Measurements from ENCODE around the gene PAPSS1. TPM values are rescaled to one million over a fixed set of nuclear protein-coding genes. Genes with fewer than 3 reads are reported as not detected.

Gene PAPSS1
- total and polyA plus RNA-seq, 2 of the 8 experiments (the other 6 are each of a cell fraction or from before 2014, with no cell fraction given): 79.2 to 98.5 TPM

- Histone ChIP-seq H3K79me1 (ENCODE audit: low read depth, low read length) (no peaks in the 10 kb centered on the region), H3K18ac (ENCODE audit: extremely low read depth, low read length) (no peak overlapping the region), H2AK5ac (ENCODE audit: low read depth, low read length) (no peak overlapping the region), H3K14ac (ENCODE audit: insufficient read length) (no peak overlapping the region), H4K20me1 (replicated peaks in 1 of 2; ENCODE audit: control insufficient read depth in 1 of 2, insufficient read depth in 2 of 2, low read length in 2 of 2) (no peaks in the 10 kb centered on the region), H2BK20ac (ENCODE audit: low read length) (no peak overlapping the region), H3K4me1 (replicated peaks in 1 of 4; ENCODE audit: control insufficient read depth in 3 of 4, insufficient read depth in 4 of 4, low read length in 3 of 4) (peaks cover 0 to 21% (median 6%) of the 10 kb centered on the region in 4 experiments; a peak in 5 of 7 replicates), H4K8ac (ENCODE audit: extremely low read depth, insufficient read depth, low read length) (no peak overlapping the region), H3K27me3 (replicated peaks in 1 of 4; ENCODE audit: control insufficient read depth in 3 of 4, extremely low read depth in 1 of 4, insufficient read depth in 3 of 4, low read length in 3 of 4) (peaks cover 10 to 32% (median 16%) of the 10 kb centered on the region in 4 experiments; a peak in 5 of 7 replicates), H3K23me2 (ENCODE audit: low read depth, low read length) (no peaks in the 10 kb centered on the region), H2BK15ac (ENCODE audit: low read length) (no peak overlapping the region), H2BK5ac (ENCODE audit: low read depth, low read length) (no peak overlapping the region), H3K56ac (replicated peaks; ENCODE audit: insufficient read length, low read depth, low read length) (no peak overlapping the region), H2AFZ (ENCODE audit: low read length) (no peak overlapping the region), H2BK12ac (ENCODE audit: low read depth, low read length) (no peak overlapping the region), H3K23ac (ENCODE audit: insufficient read length) (no peak overlapping the region), H3K9me3 (ENCODE audit: insufficient read depth in 2 of 2, low read depth in 1 of 2, low read length in 1 of 2) (no peaks in the 10 kb centered on the region), H3K4me2 (ENCODE audit: insufficient read depth in 1 of 2, low read depth in 2 of 2, low read length in 2 of 2) (no peak overlapping the region), H3K9ac (replicated peaks in 1 of 4; ENCODE audit: extremely low read depth in 1 of 4, low read depth in 3 of 4, low read length in 3 of 4) (no peak overlapping the region), H3K36me3 (ENCODE audit: control insufficient read depth in 2 of 4, insufficient read depth in 4 of 4, low read length in 3 of 4) (no peaks in the 10 kb centered on the region), H2BK120ac (replicated peaks; ENCODE audit: low read depth, low read length) (no peak overlapping the region), H3K27ac (ENCODE audit: low read depth, low read length) (no peak overlapping the region), H3K79me2 (ENCODE audit: control insufficient read depth in 1 of 2, insufficient read depth in 2 of 2, low read length in 2 of 2) (no peaks in the 10 kb centered on the region), H3K4me3 (ENCODE audit: extremely low read depth in 1 of 4, insufficient read depth in 2 of 4, low read depth in 3 of 4, low read length in 4 of 4) (no peak overlapping the region), H4K91ac (replicated peaks; ENCODE audit: insufficient read length, low read length) (no peak overlapping the region), H4K5ac (ENCODE audit: insufficient read length, low read depth, low read length) (no peak overlapping the region), H3K4ac (replicated peaks; ENCODE audit: insufficient read length, low read depth, low read length) (no peak overlapping the region)
- DNase-seq (ENCODE audit: low read depth in 1 of 2, low spot score in 2 of 2) (no peak), FAIRE-seq (no peak)
- ChIA-PET POLR2A (ENCODE audit: partially characterized antibody) (no interaction called here), CTCF (ENCODE audit: partially characterized antibody) (interaction anchor here (0.6 to 4.5 kb wide), 35 partner anchors 9 to 617 kb away, joined by 3 to 32 read pairs (median 4); partner anchors contain the start of genes PAPSS1 and SGMS2)
- 90% methylated on average over 4 of the region's 4 CpGs; no CpG with 5 or more reads in 1 of the 2 experiments for whole genome bisulfite sequencing, 2 experiments (ENCODE audit: extremely low coverage in 1 of 2, insufficient coverage in 1 of 2, insufficient read length in 1 of 2, insufficient replicate concordance in 2 of 2, low coverage in 1 of 2, low lambda C conversion rate in 2 of 2, missing lambda C conversion rate in 1 of 2)
- TF ChIP-seq ATF2 (IDR thresholded peaks at IDR 0.05; ENCODE audit: low read length) (no peak), SP1 (IDR thresholded peaks at IDR 0.05; ENCODE audit: low read depth, low read length) (no peak), HDAC6 (IDR thresholded peaks at IDR 0.05; ENCODE audit: low read depth, low read length) (no peak), RNF2 (IDR thresholded peaks at IDR 0.05; ENCODE audit: borderline replicate concordance, low read depth, low read length, missing control alignments, poor library complexity, severe bottlenecking) (no peak), EGR1 (IDR thresholded peaks at IDR 0.05; ENCODE audit: borderline replicate concordance, low read depth, low read length) (no peak), SP4 (IDR thresholded peaks at IDR 0.05; ENCODE audit: low read length) (no peak), CTBP2 (IDR thresholded peaks at IDR 0.05; ENCODE audit: borderline replicate concordance, insufficient read depth, insufficient read length, low read length) (no peak), CREB1 (IDR thresholded peaks at IDR 0.05) (no peak), SIN3A (conservative IDR thresholded peaks at IDR 0.05 in 1 of 2, IDR thresholded peaks at IDR 0.05 in 1 of 2; ENCODE audit: low read depth in 1 of 2, low read length in 2 of 2) (no peak), POLR2A (IDR thresholded peaks at IDR 0.05; ENCODE audit: control extremely low read depth in 1 of 2, low read depth in 2 of 2, low read length in 2 of 2) (no peak), JUND (IDR thresholded peaks at IDR 0.05; ENCODE audit: low read length) (no peak), BRCA1 (IDR thresholded peaks at IDR 0.05; ENCODE audit: low read depth, low read length) (no peak), KDM4A (IDR thresholded peaks at IDR 0.05; ENCODE audit: low read depth, low read length, severe bottlenecking) (no peak)
Observed at GRCh38 chr4:107737450-107737849, 17.4 kb upstream of the PAPSS1 start.

Measured in H1 (cell line).